HG03175 (cell line): ENCODE results near the gene TAS2R7.
A peak's percentile ranks its signal among the peaks of the same experiment; 100 is the strongest.
"Not testable (repeated sequence)": the region's sequence is repeated elsewhere in the genome, so short reads cannot be mapped to it uniquely, and the experiment has no call there.

ENCODE experiments used
- ATAC-seq: cut with Tn5 transposase; IDR thresholded peaks from one replicate; pipeline ENCODE4 v1.9.1; 2021; ENCODE audit warnings: mild to moderate bottlenecking, moderate library complexity; ENCODE audit not compliant: unreplicated experiment

TAS2R7 gene, protein sequence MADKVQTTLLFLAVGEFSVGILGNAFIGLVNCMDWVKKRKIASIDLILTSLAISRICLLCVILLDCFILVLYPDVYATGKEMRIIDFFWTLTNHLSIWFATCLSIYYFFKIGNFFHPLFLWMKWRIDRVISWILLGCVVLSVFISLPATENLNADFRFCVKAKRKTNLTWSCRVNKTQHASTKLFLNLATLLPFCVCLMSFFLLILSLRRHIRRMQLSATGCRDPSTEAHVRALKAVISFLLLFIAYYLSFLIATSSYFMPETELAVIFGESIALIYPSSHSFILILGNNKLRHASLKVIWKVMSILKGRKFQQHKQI

DNA sequence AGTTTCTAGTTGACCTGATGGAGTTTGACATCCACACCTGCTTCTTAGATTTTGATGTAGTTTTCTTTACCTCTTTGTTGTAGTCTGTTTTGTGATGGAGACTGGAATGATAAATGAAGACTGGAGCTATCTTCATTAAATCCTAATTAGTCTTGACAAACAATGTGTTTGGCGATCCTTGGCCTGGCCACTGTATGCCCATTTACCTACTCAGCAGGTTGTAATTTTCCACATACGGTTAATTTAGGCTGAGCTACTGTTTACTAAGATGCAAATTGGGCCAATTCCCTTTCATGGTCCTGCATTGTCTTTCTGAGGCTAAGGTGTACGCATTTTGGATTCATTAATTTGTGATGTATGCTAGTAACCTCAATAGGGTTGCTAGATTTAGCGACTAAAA lies at the start of gene TAS2R7:
TAS2R7 (minus strand) TSS at position 41 of the 400 bp plus-strand sequence. CDS start 57 bp downstream, outside the sequence.
- ATAC-seq = no peak

DNA sequence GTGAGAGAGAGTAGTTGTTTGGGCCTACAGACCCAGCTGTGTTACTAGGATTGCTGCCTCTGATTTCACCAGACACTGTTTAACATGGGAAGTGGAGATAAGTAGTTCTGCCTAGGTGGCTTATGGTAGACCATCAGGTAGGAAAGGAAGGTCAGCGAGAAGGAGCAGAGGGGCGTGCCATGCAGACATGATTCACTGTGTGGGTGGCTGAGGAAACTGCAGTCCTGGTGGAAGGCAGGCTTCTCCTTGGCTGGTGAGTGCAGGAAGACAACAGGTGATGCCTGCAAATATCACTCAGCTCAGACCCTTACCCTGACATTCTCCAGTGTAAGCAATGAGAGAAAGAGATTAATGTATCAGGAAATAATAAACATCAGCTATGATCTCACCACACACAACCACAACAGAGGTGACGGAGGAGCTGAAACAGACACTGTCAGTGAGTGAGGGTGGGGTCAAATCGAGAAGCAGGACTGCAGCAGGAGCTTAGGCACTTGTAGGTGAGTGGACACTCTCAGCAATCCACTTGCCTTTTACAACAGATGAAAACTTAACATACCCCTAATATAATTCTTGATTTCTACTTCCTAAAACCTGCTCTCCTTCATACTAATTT lies 48.9 kb upstream of the TAS2R7 start:
- ATAC-seq = no peak

DNA sequence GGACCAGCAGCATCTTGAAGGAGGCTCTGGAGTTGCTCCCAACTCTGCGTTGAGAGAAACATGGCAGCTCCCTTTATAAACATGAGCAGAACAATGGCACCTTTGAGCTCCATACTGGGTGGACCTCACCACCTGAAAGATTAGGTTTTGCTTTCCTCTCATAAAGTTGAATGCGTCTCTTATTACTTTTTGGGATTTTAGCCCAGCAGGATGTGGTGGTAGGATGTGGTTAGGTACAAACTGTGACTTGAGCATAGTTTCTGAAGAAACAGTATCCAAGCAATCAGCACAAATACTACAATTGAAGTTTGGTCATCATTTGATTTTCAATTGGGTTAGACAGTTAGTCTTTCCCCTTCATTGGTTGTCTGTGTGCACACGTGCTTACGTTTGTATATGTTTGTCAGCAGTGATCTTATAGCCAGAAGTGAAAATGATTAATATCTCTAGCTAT lies 47.0 kb upstream of the TAS2R7 start, which contains the start of gene PRR4:
PRR4 (minus strand) TSS at position 51 of the 454 bp plus-strand sequence; CDS start at position 13, 38 bp downstream.
- peak; percentile 49 for ATAC-seq

DNA sequence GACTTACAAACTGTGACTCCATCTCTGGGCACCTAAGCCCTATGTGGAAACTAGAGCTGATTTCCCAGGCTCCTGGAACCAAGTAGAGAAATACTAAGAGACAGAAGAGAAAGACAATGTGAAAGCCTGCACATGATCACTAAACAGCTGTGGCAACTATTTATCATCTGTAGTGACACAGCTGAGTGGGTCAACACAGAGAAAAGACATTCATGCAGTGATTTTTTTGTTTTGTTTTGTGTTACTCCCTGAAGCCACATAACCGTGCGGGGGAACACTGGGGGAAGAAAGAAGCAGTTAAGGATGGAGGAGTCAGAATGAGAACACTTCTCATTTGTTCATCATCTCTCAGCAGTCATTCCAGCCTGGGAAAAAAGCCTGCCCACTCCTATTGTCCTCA lies 45.3 kb upstream of the TAS2R7 start:
- ATAC-seq = no peak

DNA sequence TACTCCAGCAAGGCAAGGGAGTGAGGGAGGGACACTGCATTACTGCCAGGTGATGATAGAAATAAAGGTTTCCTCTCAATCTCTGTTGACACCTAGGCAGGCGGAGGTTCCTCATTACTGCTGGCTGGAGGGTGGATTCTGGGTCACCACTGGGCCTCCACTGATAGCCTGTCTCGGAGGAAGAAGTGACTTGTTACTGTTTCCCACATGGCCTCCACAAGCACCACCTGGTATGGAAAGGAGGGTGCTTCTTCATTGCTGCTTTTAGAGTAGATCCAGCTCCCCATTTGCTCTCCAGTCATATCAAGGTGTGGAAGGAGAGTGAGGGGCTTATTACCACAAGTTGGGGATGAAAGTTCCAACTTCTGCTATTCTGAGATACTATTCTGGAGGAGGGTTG lies 40.4 kb upstream of the TAS2R7 start:
- no peak for ATAC-seq

DNA sequence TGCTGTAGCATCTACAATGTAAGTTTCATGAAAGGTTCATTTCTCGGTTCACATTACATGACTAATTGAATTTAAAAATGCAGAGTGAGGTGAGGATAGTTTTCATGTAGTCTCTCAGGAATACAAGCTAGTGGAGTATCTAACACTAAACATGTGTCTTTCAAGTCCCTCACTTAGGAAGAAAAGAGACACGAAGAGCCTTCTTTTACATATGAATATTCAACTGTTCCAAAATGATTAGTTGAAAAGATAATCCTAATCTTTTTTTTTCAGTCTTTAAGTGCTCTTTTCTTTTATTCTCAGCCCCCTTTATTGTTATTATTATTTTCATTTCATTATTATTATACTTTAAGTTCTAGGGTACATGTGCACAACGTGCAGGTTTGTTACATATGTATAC lies 36.0 kb upstream of the TAS2R7 start:
- no peak for ATAC-seq

DNA sequence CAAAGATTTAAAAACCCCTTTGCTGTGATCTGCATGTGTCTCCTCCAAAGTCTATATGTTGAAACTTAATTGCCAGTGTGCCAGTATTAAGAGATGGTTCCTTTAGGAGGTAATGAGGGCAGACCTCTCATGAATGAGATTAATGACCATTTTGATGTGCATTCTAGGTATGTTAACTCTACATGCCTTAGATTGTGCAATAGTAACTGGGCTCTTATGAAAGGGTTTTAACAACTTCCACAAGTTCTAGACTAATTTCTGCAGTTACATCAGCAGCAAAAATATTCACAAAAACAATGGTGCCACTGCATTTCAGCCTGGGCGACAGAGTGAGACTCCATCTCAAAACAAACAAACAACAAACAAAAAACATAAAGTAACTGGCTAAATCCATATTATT lies 27.6 kb upstream of the TAS2R7 start:
- ATAC-seq = no peak

DNA sequence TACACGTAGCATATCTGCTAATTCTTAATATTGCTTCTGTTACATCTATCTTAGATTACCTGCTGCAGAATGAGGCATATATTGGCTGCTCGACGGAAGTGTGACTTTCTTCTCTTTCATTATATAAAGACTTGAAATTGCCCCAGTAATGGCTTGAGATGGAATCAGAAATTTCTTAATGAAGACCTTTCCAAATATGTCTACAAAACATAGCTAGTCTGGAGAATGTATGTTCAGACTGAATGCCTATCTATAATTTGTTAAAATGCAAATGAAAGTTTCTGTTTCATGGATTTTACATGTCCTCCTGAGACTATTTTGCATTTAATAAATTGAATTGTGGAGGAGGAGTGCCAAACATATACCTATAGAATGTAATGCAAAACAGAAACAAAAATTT lies 23.8 kb upstream of the TAS2R7 start, which contains the start of gene TAS2R10:
TAS2R10 (minus strand) TSS at position 101 of the 400 bp plus-strand sequence; CDS start at position 12, 89 bp downstream.
- ATAC-seq = no peak

DNA sequence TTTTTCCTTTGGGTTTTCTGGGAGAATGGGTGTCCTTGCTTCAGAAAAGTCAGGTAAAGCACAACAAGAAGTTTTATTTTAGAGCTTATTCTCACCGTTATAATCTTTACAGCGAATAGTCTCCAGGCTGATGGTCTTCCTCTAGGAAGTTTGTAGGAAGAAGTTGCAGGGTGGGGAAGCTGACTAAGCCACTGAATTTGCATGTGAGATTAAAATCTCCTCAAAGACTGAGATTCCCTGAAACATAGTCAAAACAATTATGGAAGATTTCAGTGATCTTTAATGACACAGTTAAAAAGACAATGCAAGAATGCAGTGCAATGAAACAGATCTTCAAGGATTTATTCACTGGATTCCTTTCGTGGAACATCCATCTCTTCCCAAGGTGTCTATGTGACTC lies 22.5 kb upstream of the TAS2R7 start:
- no peak for ATAC-seq

DNA sequence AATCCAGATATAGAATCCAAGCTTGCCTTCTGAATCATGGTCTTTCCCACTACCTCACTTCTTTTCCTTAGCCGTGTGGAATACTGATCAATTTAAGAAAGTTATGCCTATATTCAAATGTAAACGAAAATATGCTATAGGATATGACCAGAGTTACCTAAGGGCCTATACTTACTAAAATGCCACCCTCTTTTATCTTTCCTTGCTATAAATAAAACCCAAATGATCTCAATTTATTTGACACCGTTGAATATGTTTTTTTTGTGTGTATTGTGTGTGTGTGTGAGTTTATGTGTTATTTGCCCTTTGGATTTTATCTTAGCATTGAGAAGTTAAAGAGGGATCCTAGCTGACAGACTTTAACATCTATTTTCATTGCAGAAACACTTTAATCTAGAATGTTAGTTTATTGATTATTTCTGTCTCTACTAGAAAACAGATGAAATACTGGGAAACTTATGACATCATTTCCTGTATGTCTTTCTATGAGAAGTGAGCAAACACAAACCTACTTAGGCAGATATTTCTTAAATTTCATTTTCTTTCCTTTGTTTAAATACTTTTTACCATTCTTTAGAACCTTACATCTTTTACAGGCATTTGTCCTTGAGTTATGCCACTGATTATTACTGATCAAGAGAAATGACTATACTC lies 9.6 kb upstream of the TAS2R7 start:
- ATAC-seq = no peak

DNA sequence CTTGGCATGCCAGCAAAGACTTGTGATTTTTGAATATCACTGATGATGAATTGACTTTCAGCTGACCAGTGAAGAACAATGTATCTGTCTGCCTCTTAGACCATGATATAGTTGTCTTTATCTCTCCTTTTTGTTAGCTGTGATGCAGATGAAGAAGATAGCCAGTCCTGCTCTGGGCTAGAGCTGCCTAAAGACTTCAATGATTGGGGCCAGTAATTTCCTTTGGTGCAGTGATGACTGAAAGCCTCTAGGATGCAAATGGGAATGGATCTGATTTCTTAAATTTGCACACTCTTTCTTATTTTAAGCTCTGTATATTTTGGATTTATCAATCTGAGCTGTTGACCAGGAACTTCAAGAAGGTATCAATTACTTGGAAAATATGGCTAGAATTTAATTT lies 7.6 kb upstream of the TAS2R7 start, which contains the start of gene TAS2R9:
TAS2R9 (minus strand) TSS at position 101 of the 400 bp plus-strand sequence; CDS start at position 8, 93 bp downstream.
- no peak for ATAC-seq

DNA sequence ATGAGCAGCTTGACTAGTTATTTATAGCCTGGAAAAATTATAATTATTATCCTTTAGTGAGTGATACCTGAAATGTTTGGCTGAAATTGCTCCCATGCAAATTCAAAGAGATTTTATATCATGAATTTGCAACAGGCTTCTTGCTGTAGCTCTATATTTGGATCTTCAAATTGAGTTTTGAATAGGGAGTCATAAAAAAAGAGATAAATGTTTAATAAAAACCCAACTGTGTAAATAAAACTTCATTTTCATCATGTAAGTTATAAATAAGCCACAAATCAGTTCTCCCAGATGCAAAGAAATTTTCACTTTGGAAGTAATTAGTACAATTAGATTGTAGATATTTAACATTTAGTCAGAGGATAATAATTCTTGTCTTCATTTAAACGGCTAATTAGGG lies 4.8 kb upstream of the TAS2R7 start, which contains the start of gene TAS2R8:
TAS2R8 (minus strand) TSS at position 101 of the 400 bp plus-strand sequence. CDS start 306 bp downstream, outside the sequence.
- ATAC-seq = no peak

DNA sequence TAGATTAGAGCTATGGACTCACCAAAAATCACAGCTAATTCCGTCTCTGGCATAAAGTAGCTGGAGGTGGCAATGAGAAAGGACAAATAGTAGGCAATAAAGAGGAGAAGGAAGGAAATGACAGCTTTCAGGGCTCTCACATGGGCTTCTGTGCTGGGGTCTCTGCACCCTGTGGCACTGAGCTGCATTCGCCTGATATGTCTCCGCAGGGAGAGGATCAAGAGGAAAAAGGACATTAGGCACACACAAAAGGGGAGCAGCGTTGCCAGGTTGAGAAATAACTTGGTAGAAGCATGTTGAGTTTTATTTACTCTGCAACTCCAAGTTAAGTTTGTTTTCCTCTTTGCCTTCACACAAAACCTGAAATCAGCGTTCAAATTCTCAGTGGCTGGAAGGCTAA lies 686 bp downstream of the TAS2R7 start:
- no peak for ATAC-seq

DNA sequence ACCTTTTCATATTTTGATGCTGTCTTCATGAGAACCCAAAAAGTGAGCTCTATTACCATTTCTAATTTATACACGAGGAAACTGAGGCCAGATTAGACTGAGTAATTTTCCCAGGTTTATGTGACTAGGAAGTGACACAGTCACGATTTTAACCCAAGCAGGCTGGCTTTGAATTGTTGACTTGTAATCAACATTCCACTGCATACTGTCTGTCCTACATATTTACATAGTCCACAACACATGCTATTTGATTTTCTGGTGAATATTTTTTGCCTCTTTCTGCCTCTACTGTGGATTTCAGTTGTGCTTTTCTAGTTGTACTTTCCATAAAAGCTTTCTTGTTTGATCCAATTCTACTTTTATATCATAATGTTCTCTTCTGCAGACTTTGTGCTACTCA lies 8.2 kb downstream of the TAS2R7 start:
- ATAC-seq = no peak

DNA sequence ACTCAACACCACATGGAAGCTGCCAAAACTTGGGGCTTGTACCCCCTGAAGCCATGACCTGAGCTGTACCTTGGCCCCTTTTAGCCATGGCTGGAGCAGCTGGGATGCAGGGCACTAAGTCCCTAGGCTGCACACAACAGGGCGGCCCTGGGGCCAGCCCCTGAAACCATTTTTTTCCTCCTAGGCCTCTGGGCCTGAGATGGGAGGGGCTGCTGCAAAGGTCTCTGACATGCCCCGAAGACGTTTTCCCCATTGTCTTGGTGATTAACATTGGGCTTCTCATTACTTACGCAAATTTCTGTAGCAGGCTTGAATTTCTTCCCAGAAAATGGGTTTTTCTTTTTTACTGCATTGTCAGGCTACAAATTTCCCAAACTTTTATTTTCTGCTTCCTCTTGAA lies 10.7 kb downstream of the TAS2R7 start:
- not testable (repeated sequence) for ATAC-seq

DNA sequence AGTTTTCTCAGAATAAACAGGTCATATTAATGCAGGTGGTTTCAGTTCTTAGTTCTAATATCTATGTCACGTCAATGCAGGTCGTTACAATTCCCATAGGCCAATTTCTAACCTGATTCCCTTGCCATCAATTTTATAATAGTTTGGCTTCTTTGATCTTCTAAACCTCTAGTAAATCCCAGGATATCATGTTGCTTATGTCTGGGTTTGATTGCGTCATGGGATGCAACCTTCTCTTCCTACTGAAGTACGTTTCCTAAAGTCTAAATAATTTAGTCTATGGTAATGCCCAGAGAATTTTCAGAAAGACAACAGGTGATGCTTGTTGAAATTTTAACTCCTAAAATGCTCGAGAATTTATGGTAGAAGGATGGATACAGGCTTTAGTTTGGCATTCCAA lies 19.2 kb downstream of the TAS2R7 start:
- ATAC-seq = no peak

DNA sequence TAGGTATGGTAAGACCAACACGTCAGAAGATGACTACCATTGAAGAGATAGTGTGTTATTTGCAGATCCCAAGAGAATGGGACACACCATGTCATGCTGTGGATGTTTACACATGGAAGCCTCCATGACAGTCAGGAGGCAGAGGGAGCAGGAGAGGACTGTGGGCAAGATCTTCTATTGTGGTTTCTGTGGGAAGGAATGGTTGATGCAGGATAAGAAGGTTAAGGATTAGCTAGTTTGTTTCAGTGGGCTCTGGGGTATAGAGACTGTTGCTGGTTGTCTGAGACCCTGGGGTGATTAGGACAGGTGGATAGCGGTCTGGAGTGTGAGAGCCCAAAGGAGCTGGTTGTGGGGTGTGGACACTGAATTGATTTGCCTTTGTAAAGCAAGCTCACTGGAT lies 23.3 kb downstream of the TAS2R7 start:
- no peak for ATAC-seq

DNA sequence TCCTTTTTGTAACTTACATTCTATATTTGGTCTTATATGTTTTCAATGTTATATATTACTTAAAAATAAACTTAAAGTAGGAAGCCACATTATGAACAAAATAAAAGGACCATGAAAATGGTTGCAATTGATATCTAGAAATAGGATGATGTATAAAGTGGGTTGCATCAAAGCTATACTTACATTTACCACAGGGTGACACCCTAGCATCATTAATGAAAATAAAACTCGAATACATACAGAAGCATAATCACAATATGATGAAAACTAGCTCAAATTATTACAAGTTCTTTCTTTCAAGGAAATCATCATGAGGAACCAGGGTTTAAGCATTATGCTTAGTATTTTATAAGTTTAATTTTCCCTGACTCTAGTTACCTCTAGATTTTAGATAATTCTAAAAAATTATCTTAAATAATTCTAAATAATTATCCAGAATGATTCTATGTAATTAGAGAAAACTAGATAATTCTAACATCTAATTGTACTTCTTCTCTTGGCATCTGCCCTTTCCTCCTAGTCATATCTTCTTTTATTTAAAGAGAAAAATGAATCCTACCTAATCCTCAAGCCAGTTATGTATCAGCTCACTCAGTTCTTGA lies 31.2 kb downstream of the TAS2R7 start:
- ATAC-seq = no peak

DNA sequence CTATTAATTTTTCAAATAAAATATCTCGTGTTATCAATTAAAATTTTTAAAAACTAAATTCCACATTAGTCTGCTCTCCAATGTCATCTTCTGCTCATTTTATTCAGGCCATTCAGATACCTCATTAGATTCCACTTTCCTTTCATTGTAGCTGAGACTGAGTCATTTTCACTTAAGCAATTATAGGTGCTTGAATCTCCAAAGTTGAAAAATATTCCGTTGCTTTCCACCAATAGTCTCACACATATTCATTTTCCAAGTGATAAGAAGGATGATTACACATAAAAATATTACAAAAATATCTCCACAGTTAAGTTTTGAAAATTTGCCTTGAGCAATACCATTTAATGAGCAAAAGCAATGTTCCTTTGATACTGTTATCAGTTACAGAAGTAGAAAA lies 42.8 kb downstream of the TAS2R7 start:
- no peak for ATAC-seq

DNA sequence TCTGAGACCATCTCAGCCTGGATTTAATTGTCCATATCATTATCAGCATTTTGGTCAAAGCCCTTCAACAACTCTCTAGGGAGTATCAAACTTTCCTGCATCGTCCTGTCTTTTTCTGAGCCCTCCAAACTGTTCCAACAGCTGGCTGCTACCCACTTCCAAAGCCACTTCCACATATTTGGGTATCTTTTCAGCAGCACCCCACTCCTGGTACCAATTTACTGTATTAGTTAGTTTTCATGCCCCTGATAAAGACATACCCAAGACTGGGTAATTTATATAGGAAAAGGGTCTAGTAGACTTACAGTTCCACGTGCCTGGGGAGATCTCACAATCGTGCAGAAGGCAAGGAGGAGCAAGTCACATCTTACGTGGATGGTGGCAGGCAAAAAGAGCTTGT lies 46.2 kb downstream of the TAS2R7 start:
- ATAC-seq = no peak

DNA sequence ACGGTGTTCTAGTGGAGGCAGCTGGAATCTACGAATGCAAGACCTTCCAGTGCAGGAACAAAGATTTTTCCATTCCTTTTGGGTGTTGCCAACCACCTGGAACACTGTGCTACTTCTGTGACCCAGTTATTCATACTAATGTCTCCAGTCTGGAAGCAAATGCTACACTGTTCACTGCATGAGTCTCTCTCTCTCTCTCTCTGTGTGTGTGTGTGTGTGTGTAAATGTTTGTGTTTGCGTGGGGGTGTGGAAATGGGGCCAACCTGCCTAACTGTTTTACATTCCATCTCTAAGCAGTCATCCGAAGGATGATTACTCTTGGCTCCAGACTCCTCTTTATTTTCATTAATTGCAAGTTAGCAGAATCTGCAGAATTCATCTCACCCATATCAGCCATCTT lies 49.4 kb downstream of the TAS2R7 start:
- ATAC-seq = no peak
